T47D (cell line): ENCODE results near the gene GORASP1.

Experiments used
- DNase-seq, 2 experiments: peaks; one replicate each; pipeline versions ENCODE4 v3.0.0 to v3.0.0-alpha.2; 2011 to 2012; ENCODE audit warnings: low read depth in 1 of 2, low spot score in 1 of 2
- JUND ChIP-seq: IDR thresholded peaks from 2 replicates; pipeline ENCODE4 v1.6.1; 2012; ENCODE audit warnings: low read depth
- in situ Hi-C: cut with HindIII; loops from 2 replicates; pipeline ENCODE4 v1.10.0; 2016; ENCODE audit warnings: low sequenced_read_pairs, low pct_unique_long_range_greater_than_20kb

GORASP1 gene

GRCh38 chr3:39101022-39101689 lies 6.3 kb downstream of the GORASP1 start:
- in situ Hi-C loops: no loop called here
- peak in 1 of 2 experiments; percentile 42 for DNase-seq
- no peak for TF ChIP-seq JUND

- in situ Hi-C loops: no loop called here
These were observed 6.9 kb downstream of the GORASP1 start for GRCh38 chr3:39100500-39100886.

GRCh38 chr3:39099738-39100499 lies 7.5 kb downstream of the GORASP1 start:
- no peak for DNase-seq
- in situ Hi-C loops: no loop called here
- TF ChIP-seq JUND: no peak

More at GRCh38 chr3:39100500-39100886, 6.9 kb downstream of the GORASP1 start:
- no peak for DNase-seq
- no peak for TF ChIP-seq JUND

- TF ChIP-seq JUND: no peak
- no peak for DNase-seq
- in situ Hi-C loops: no loop called here
These were observed 8.2 kb downstream of the GORASP1 start for GRCh38 chr3:39099242-39099641.

- in situ Hi-C loops: no loop called here
- DNase-seq: no peak
- no peak for TF ChIP-seq JUND
These were observed 8.9 kb downstream of the GORASP1 start for GRCh38 chr3:39098473-39099000.

- in situ Hi-C loops: no loop called here
- no peak for TF ChIP-seq JUND
- no peak for DNase-seq
These were observed 9.5 kb downstream of the GORASP1 start for GRCh38 chr3:39097716-39098472.

GRCh38 chr3:39096775-39097174 lies 10.7 kb downstream of the GORASP1 start:
- no peak for TF ChIP-seq JUND
- peak; percentile 54 to 60 for DNase-seq
- in situ Hi-C loops: no loop called here

- TF ChIP-seq JUND: no peak
- no peak for DNase-seq
- in situ Hi-C loops: no loop called here
These were observed 11.6 kb downstream of the GORASP1 start for GRCh38 chr3:39095778-39096177.

- in situ Hi-C loops: no loop called here
- no peak for DNase-seq
These were observed 12.4 kb downstream of the GORASP1 start for GRCh38 chr3:39094851-39095677.

GRCh38 chr3:39090922-39091321 lies 16.5 kb downstream of the GORASP1 start:
- no peak for DNase-seq
- TF ChIP-seq JUND: no peak
- in situ Hi-C loops: no loop called here

More at GRCh38 chr3:39094851-39095677, 12.4 kb downstream of the GORASP1 start:
- TF ChIP-seq JUND: no peak

- TF ChIP-seq JUND: no peak
- no peak for DNase-seq
- in situ Hi-C loops: no loop called here
These were observed 18.5 kb downstream of the GORASP1 start for GRCh38 chr3:39088889-39089288.

- no peak for TF ChIP-seq JUND
- in situ Hi-C loops: no loop called here
These were observed 19.0 kb downstream of the GORASP1 start for GRCh38 chr3:39088456-39088855.

More at GRCh38 chr3:39088456-39088855, 19.0 kb downstream of the GORASP1 start:
- no peak for DNase-seq
